Measurements from ENCODE around the gene TNIP2.
A peak's percentile ranks its signal among the peaks of the same experiment; 100 is the strongest.

Gene TNIP2

DNA sequence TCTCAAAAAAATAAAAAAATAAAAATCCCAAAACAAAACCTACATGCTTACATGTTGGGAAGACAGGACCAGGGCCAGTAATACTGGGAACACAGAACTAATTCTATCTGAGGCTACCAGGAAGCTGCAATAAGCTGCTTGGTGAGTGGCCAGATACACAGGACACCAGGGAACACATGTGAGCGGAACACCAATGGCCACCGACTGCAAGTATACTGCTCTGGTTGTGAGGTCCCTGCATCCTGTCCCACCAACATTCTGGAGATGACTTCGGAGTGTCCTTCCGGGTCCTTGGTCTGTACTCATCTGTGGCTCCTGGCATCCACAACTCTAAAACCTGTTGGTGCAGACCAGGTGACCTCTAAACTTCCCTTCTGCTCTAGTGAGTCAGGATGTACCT, 2.7 kb downstream of the TNIP2 start:
- DNase-seq, result no peak
- TF ChIP-seq POLR2A (IDR thresholded peaks at IDR 0.05; ENCODE audit: low read length) (no peak), GATA1 (IDR thresholded peaks at IDR 0.05; ENCODE audit: low read depth, low read length) (no peak)

DNA sequence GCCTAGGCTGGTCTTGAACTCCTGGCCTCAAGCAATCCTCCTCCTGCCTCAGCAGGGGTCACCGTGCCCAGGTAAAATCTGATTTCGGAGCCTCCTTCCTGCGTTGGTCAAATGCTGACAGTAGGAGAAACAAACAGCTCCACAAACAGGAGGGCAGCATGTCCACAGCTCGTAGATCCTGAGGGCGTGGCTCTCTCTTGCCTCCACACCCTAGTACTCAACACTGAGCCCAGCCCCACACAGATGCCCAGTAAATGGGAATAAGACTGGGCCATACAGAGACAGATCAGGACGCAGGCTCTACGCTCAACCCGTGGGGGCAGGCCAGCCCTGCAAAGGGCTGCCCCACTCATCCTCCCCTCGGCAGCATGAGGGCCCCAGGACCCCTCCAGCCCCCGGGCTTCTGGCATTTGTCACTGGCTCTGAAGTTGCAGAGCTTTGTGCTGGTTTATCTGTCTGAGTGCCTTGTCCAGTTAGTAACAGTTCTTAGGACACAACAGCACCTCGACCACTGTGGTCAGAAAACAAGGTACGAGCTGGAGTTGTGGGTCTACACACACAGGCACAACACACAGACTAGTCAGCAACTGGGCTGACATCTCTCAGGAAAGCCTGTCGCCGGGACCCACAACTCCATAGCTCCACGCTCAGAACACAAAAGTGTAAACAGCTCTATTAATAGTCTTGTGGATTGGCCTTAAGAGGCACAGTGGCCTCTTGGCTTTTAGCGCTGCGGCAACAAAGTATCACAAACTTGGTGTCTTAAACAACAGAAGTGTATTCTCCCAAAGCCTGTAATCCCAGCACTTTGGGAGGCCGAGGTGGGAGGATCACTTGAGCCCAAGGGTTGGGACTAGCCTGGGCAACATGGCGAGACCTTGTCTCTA, 5.2 kb downstream of the TNIP2 start:
- TF ChIP-seq GATA1 (IDR thresholded peaks at IDR 0.05; ENCODE audit: low read depth, low read length) (no peak), POLR2A (IDR thresholded peaks at IDR 0.05; ENCODE audit: low read length) (no peak)
- peak; percentile 22 to 35 for DNase-seq

DNA sequence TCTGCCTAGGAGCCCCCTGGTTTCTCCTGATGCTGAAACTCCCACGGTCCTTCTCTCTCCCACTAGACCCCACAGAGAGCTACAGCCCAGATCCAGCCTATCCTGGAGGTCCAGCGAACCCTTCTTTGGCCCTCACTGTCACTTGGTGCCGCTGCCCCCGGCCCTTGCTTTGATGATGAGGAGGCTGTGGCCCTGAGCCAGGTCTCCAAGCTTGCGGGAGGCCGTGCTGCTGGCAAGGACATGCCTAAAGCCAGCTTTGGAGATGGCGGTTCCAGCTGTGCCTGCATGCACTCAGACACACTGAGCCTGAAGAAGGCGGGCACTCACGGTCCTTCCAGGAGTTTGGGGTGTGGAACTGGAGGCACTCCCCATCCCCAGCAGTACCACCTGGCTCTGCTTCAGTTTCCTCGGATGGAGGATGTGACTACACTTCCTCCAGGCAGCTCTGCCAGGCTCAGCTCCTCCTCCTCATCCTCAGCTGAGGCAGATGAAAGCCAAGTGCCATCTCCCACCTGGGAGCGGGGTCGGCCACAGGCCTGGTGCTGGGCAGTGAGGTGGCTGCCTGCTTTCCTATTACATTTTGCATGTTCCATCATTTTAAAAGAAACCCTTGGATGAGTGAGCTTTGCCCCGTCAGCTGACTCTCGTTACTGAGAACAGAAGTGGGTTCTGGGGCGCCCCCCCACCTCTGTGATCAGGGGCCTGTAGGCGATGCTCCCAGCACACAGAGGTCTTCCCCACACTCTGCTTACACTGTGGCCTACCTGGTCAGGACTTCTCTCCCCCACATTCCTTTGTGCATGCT, 9.0 kb downstream of the TNIP2 start:
- no peak for DNase-seq
- TF ChIP-seq POLR2A (IDR thresholded peaks at IDR 0.05; ENCODE audit: low read length) (no peak), GATA1 (IDR thresholded peaks at IDR 0.05; ENCODE audit: low read depth, low read length) (no peak)

DNA sequence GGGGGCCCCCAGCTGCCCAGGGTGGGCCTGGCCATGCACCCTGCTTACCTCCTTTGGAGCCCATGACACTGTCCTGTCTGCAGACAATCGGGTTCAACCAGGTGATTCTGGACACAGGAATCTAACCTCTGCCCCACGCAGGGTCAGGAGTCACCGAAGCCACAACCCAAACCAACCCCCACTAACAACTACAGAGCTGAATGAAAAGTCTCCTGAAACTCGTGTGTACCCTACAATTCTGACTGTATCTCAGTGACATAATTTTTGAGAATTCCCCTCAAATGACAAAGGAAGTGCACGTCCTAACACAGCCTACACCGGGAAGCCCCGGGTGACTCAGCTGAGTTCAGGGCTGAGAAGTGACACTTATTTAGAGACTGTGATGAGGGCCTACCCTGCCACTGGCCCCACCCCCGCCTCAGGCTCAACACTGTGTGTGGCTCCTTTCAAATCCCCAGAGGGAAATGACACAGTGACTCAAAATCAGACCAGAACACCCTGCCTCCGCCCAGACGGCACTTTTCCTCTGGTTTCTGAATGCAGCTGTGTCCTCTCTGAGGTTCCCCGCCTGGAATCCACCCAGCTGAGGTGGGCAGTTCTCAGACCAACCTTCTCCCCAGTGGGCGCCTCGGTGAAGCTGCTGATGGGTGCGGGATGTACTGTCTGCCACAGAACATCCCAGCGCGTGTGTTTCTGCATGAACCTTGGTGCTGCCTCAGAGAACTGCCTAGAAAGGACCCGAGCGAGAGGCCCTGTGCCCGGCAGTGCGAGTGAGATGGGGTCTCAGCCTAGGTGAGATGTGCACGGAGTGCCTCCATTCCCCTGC, 9.9 kb downstream of the TNIP2 start:
- peak in 1 of 2 experiments; percentile 20 for DNase-seq
- TF ChIP-seq GATA1 (IDR thresholded peaks at IDR 0.05; ENCODE audit: low read depth, low read length) (no peak), POLR2A (IDR thresholded peaks at IDR 0.05; ENCODE audit: low read length) (no peak)

DNA sequence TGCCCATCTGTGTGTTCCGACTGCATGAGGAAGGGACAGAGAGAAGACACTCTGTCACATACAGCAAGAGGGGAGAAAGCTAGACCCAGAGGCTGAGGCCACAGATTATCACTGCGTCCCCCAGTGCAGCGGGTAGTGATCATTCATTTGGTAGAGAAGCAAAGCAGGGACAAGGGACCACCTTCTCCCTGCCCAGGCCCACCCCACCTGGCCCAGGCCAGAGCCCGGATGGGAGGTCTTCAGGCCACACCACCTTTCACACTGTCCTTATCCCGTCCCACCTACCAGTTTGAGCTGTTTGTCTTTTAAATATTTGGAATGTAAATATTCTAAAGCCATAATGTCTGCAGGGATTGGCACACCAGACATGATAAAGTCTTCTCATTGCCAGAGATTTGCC, 10.6 kb downstream of the TNIP2 start:
- no peak for DNase-seq
- TF ChIP-seq GATA1 (IDR thresholded peaks at IDR 0.05; ENCODE audit: low read depth, low read length), result no peak
- TF ChIP-seq POLR2A (IDR thresholded peaks at IDR 0.05; ENCODE audit: low read length), result no peak

DNA sequence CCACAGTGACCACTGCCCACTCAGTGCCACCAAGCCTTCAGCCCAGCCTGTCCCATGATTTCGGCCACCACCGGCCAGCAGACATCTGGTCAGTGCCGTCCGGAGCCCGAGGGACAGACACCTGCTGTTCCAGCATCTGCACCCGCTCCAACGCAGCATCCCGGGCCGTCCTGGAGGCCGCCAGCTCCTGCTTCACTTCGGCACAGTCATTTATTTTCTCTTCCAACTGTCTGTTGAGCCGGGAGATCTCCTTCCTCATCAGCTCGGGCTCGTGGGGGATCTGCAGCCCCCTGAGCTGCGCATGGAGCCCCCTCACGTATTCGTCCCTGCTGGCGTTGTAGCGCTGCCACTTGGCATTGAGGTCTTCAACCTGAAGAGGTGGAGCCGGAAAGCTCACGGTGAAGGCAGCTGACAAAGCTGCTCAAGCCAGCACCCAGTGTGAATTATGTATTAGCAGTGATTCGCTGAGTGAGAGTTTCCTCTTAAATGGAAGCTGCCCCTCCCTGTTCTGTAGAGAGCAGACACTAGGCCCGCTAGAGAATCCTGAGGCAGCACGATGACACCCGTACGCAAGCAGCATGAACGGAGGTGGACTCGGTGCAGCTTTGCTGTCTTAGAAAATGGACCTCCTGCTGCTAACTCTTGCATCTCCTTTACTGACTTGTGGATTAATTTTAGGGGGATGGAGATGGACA, 11.4 kb downstream of the TNIP2 start:
- no peak for DNase-seq
- TF ChIP-seq GATA1 (IDR thresholded peaks at IDR 0.05; ENCODE audit: low read depth, low read length), result no peak

DNA sequence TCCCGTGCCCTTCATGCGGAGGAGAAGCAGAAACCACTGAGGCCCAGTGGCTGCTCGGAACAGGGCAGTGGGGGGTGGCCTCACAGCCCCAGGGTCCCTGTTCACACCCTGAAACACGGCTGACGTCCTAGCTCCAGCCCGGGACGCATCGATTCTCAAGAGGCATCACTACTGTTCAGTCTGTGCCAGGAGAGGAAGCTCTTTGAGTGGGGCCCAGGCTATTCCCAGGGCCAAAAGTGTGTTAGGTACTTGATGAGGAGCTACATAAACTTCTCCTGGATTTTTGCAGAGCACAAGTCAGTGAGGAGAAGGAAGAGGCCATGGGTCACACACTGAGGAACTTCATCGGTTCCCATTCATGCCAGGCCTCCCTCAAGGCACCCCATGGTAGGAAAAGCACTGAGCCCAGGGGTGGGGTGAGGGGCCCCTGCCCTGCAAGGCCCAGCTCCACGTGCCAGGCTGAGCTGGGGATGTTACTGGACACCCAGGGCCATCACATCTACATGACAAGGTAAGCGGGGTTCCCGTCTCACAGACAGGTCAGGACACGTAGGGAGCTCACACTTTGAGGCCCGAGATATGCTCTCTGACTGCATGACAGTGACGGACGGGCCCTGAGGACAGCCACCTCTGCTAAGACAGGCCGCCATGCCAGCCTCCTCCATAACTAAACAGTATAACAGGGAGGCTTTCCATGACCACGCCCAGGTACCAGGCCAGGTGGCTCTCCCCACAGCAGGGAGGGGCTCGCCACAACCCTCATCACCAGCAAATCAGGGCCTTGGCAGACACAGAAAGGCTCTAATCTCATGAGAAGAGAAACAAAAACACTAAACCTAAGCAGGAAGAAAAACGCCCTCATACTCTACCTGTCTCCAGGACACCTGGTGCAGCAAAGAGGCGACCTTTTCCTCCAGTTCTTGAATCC, 12.4 kb downstream of the TNIP2 start:
- TF ChIP-seq GATA1 (IDR thresholded peaks at IDR 0.05; ENCODE audit: low read depth, low read length), result no peak
- no peak for TF ChIP-seq POLR2A (IDR thresholded peaks at IDR 0.05; ENCODE audit: low read length)
- no peak for DNase-seq

DNA sequence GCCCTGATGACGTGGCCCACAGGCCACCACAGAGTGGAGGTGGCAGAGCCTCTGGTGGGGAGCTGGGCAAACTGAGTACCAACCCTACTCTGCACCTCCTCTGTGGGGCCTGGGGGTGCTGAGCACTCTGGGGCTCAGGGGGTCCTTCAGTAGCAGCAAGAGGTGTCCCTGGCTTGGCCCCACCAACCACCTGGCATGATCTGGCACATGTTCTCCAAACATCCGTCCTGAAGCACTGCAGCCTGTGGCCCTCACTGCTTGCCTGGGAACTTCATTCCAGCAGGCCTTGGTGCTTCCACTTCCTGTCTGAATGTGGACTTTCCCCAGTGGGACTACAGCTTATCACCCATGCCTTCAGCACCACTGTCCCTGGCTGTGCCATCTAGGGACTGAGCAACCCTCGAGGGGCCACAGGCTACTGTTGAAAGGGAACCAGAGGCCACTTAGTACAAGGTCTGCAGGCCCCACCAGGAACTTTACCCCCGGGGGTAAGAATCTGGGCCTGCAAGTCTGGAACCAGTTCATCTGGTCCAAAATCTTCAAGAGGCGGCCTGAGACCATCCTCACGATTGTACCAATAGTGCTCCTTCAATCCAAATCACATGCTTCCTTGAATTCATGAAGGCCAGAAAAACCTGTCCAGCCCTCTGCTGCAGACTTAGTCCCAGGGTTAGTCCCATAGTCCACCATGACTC, 13.2 kb downstream of the TNIP2 start:
- no peak for DNase-seq
- no peak for TF ChIP-seq POLR2A (IDR thresholded peaks at IDR 0.05; ENCODE audit: low read length)

DNA sequence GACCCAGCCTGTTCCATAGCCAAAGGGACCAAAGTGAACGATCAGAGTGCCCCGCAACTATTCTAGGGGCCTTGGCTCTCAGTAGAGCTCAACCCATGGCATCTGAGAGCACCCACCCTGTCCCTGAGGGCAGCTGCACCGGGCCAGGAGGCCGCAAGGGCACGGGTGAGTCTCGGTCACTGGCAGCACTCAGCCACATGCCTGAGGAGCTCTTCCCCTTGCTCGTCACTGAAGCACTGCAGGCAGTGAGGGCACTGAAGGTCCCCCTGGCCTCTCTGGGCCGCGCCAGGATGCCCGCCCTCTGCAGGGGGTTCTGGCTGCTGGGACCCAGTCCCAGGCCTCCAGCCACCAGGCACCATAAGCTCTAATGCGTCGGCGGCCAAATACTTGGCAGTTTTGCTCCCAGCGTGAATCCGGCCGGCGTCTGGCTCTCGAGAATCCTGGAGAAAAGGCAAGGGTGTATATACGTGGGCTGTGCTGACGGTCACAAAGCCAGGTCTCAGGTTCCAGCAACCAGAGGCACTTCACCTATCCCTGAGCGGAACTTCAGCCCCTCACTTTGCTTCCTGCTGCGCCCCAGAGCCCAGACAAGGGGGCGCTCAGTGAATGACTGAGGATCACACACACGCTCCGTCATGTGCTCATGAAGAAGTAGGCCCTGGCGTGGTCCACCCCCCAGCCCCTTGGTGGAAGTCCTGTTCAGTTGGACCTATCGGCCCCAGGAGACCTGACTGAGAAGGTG, 13.9 kb downstream of the TNIP2 start:
- no peak for TF ChIP-seq GATA1 (IDR thresholded peaks at IDR 0.05; ENCODE audit: low read depth, low read length)
- no peak for TF ChIP-seq POLR2A (IDR thresholded peaks at IDR 0.05; ENCODE audit: low read length)

DNA sequence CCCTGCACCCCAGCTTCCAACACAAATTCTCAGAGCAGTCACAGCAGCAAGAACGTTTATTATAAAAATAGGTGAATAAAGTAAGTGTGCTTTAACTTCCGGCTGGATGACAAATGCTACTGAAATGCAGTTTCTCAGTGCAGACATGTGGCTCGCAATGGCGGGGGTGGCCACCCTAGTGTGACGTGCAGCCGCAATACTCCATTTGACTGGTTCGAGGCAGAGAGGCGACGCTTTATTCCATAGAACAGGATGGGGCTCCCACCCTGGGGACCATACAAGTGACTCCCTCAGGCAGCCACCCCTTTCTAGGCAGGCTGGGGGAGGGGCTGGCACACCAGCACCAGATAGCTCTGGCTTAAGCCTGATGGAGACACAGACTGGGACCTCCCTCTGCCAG, 14.5 kb downstream of the TNIP2 start:
- no peak for TF ChIP-seq POLR2A (IDR thresholded peaks at IDR 0.05; ENCODE audit: low read length)
- no peak for TF ChIP-seq GATA1 (IDR thresholded peaks at IDR 0.05; ENCODE audit: low read depth, low read length)
- no peak for DNase-seq

More for the DNA sequence above, 13.9 kb downstream of the TNIP2 start:
- no peak for DNase-seq

DNA sequence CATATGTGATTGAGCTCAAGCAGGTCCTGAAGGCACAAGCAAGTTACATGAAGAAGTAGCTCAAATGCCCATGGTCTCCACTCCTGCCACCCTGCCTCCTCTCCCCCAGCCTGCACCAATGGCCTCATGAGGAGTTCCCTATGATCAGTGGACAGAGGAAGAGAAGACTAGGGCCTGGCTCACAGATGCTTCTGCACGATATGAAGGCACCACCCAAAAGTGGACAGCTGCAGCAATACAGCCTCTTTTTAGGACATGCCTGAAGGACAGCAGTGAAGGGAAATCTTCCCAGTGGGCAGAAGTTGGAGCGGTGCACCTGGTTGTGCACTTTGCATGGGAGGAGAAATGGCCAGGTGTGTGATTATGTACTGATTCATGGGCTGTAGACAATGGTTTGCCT, 17.8 kb downstream of the TNIP2 start:
- DNase-seq, result peak; percentile 42 to 69
